ENCODE data around the gene STAT2. TPM values are rescaled to one million over a fixed set of nuclear protein-coding genes. Genes with fewer than 3 reads are reported as not detected.

STAT2 gene
- total and polyA plus RNA-seq, 10 of the 15 experiments (the other 5 are each of a cell fraction or from before 2014, with no cell fraction given), result 16.9 to 106 (median 77.9) TPM

DNA sequence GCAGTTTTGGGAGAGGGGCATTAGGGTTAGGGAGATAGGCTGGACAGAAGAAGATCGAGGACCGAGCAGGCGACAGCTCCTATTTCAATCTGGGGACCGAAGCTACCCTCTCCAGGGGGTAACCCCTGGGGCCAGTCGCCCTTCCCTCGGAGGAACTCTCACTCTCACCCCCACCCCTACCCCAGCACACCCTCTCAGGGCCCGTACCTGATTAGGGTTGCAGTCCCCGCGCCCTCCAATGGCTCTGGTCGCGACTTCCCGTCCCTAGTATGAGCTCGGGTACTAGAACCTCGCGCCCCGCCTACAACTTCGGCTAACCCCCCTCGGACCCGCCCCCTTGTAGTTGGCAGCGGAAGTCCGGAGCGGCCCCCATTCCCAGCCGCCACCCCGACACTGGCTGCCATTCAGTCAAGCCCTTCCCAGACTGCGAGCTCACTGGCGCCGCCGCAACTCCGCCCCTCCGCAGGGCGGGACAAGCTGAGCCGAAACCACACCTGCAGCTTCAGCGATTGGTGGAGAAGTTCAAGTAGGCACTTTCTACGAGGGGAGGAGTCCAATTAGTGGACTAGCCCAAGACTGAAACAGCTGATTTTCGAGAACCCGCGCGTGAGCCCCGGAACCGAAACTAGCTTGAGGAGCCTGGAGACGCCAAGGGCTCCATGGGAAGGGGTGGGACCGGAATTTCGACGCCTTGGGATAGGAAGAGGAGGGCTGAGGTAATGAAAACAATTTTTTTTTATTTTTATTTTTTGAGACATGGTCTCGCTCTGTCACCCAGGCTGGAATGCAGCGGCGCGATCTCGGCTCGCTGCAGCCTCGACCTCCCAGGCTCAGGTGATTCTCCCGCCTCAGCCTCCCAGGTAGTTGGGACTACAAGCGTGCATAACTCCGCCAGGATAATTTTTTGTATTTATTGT is at the start of gene STAT2 (continued):
- TF ChIP-seq KLF5 (IDR thresholded peaks at IDR 0.05; ENCODE audit: partially characterized antibody), result no peak
- TF ChIP-seq ZNF384 (IDR thresholded peaks at IDR 0.05; ENCODE audit: borderline replicate concordance, low read depth, low read length), result 0 out of 2 replicates have a peak, but pooled peaks have one; percentile 12
- no peak for TF ChIP-seq EZH2 (IDR thresholded peaks at IDR 0.05; ENCODE audit: borderline replicate concordance, control insufficient read depth, low read depth, low read length)
- TF ChIP-seq, protein P1, sequence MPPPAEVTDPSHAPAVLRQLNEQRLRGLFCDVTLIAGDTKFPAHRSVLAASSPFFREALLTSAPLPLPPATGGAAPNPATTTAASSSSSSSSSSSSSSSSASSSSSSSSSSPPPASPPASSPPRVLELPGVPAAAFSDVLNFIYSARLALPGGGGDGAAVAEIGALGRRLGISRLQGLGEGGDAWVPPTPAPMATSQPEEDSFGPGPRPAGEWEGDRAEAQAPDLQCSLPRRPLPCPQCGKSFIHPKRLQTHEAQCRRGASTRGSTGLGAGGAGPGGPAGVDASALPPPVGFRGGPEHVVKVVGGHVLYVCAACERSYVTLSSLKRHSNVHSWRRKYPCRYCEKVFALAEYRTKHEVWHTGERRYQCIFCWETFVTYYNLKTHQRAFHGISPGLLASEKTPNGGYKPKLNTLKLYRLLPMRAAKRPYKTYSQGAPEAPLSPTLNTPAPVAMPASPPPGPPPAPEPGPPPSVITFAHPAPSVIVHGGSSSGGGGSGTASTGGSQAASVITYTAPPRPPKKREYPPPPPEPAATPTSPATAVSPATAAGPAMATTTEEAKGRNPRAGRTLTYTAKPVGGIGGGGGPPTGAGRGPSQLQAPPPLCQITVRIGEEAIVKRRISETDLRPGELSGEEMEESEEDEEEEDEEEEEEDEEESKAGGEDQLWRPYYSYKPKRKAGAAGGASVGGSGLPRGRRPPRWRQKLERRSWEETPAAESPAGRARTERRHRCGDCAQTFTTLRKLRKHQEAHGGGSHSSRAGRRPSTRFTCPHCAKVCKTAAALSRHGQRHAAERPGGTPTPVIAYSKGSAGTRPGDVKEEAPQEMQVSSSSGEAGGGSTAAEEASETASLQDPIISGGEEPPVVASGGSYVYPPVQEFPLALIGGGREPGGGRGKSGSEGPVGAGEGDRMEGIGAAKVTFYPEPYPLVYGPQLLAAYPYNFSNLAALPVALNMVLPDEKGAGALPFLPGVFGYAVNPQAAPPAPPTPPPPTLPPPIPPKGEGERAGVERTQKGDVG (CRISPR knock-in tag; IDR thresholded peaks at IDR 0.05), result no peak
- TF ChIP-seq ZNF207 (IDR thresholded peaks at IDR 0.05; ENCODE audit: borderline replicate concordance), result 0 out of 2 replicates have a peak, but pooled peaks have one; percentile 42
- no peak for TF ChIP-seq TBL1XR1 (IDR thresholded peaks at IDR 0.05; ENCODE audit: low read depth, low read length)
- TF ChIP-seq PAX8 (IDR thresholded peaks at IDR 0.05), result no peak
- TF ChIP-seq ZNF217 (IDR thresholded peaks at IDR 0.05), result no peak
- peak; percentile 69; the same call in 1 of the 2 replicates for TF ChIP-seq MTA2 (IDR thresholded peaks at IDR 0.05; ENCODE audit: low read depth)
- TF ChIP-seq CREM (IDR thresholded peaks at IDR 0.05; ENCODE audit: low read depth), result no peak
- TF ChIP-seq, protein P2, sequence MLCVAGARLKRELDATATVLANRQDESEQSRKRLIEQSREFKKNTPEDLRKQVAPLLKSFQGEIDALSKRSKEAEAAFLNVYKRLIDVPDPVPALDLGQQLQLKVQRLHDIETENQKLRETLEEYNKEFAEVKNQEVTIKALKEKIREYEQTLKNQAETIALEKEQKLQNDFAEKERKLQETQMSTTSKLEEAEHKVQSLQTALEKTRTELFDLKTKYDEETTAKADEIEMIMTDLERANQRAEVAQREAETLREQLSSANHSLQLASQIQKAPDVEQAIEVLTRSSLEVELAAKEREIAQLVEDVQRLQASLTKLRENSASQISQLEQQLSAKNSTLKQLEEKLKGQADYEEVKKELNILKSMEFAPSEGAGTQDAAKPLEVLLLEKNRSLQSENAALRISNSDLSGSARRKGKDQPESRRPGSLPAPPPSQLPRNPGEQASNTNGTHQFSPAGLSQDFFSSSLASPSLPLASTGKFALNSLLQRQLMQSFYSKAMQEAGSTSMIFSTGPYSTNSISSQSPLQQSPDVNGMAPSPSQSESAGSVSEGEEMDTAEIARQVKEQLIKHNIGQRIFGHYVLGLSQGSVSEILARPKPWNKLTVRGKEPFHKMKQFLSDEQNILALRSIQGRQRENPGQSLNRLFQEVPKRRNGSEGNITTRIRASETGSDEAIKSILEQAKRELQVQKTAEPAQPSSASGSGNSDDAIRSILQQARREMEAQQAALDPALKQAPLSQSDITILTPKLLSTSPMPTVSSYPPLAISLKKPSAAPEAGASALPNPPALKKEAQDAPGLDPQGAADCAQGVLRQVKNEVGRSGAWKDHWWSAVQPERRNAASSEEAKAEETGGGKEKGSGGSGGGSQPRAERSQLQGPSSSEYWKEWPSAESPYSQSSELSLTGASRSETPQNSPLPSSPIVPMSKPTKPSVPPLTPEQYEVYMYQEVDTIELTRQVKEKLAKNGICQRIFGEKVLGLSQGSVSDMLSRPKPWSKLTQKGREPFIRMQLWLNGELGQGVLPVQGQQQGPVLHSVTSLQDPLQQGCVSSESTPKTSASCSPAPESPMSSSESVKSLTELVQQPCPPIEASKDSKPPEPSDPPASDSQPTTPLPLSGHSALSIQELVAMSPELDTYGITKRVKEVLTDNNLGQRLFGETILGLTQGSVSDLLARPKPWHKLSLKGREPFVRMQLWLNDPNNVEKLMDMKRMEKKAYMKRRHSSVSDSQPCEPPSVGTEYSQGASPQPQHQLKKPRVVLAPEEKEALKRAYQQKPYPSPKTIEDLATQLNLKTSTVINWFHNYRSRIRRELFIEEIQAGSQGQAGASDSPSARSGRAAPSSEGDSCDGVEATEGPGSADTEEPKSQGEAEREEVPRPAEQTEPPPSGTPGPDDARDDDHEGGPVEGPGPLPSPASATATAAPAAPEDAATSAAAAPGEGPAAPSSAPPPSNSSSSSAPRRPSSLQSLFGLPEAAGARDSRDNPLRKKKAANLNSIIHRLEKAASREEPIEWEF (IDR thresholded peaks at IDR 0.05; ENCODE audit: insufficient replicate concordance, low read depth, low read length), result peak; percentile 22
- no peak for TF ChIP-seq BRCA1 (IDR thresholded peaks at IDR 0.05; ENCODE audit: low read depth, low read length)
- 0 out of 2 replicates have a peak, but pooled peaks have one; percentile 20 for TF ChIP-seq STAT3 (IDR thresholded peaks at IDR 0.05; ENCODE audit: low read depth, low read length)
- TF ChIP-seq, protein P3, sequence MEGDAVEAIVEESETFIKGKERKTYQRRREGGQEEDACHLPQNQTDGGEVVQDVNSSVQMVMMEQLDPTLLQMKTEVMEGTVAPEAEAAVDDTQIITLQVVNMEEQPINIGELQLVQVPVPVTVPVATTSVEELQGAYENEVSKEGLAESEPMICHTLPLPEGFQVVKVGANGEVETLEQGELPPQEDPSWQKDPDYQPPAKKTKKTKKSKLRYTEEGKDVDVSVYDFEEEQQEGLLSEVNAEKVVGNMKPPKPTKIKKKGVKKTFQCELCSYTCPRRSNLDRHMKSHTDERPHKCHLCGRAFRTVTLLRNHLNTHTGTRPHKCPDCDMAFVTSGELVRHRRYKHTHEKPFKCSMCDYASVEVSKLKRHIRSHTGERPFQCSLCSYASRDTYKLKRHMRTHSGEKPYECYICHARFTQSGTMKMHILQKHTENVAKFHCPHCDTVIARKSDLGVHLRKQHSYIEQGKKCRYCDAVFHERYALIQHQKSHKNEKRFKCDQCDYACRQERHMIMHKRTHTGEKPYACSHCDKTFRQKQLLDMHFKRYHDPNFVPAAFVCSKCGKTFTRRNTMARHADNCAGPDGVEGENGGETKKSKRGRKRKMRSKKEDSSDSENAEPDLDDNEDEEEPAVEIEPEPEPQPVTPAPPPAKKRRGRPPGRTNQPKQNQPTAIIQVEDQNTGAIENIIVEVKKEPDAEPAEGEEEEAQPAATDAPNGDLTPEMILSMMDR (IDR thresholded peaks at IDR 0.05 in 2 of 3, conservative IDR thresholded peaks at IDR 0.05 in 1 of 3; ENCODE audit: control insufficient read depth in 2 of 3, extremely low read depth in 1 of 3, insufficient read depth in 1 of 3, low read depth in 3 of 3, low read length in 3 of 3), result no peak
- TF ChIP-seq CBX5 (IDR thresholded peaks at IDR 0.05; ENCODE audit: low read depth), result no peak
- TF ChIP-seq, protein P4, sequence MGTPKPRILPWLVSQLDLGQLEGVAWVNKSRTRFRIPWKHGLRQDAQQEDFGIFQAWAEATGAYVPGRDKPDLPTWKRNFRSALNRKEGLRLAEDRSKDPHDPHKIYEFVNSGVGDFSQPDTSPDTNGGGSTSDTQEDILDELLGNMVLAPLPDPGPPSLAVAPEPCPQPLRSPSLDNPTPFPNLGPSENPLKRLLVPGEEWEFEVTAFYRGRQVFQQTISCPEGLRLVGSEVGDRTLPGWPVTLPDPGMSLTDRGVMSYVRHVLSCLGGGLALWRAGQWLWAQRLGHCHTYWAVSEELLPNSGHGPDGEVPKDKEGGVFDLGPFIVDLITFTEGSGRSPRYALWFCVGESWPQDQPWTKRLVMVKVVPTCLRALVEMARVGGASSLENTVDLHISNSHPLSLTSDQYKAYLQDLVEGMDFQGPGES (IDR thresholded peaks at IDR 0.05), result peak; percentile 65; the same call in 1 of the 2 replicates
- TF ChIP-seq IKZF1 (conservative IDR thresholded peaks at IDR 0.05), result peak; percentile 98

Measured in GM12878 (cell line).